ENCODE data around the gene PKP3.

Gene PKP3

GRCh38 chr11:447923-448731, 54.1 kb downstream of the PKP3 start:
- DNase-seq = peak; percentile 94

- peak; percentile 94 for DNase-seq
Measured at GRCh38 chr11:449889-450808, 56.1 kb downstream of the PKP3 start, which contains the start of gene PTDSS2. Gene PTDSS2, plus strand, starts transcription at chr11:450279. Its CDS starts 177 bp downstream, at chr11:450456.

GRCh38 chr11:450809-451451, 56.9 kb downstream of the PKP3 start:
- DNase-seq = peak; percentile 87

- no peak for DNase-seq
Measured at GRCh38 chr11:451738-452137, 57.7 kb downstream of the PKP3 start.

GRCh38 chr11:452203-452744, 58.3 kb downstream of the PKP3 start:
- no peak for DNase-seq

- no peak for DNase-seq
Measured at GRCh38 chr11:452916-453527, 59.0 kb downstream of the PKP3 start.

- DNase-seq = no peak
Measured at GRCh38 chr11:453564-453963, 59.6 kb downstream of the PKP3 start.

- DNase-seq = no peak
Measured at GRCh38 chr11:454043-454442, 60.0 kb downstream of the PKP3 start.

Measured in CD4-positive, alpha-beta T cell treated with Interleukin-17A for 1 hour (primary cell).